ENCODE results near the gene MFN1. TPM values are rescaled to one million over a fixed set of nuclear protein-coding genes. Genes with fewer than 3 reads are reported as not detected.

The MFN1 gene
- polyA plus RNA-seq, 1 donor from 2014 or later: 12.8 TPM

DNA sequence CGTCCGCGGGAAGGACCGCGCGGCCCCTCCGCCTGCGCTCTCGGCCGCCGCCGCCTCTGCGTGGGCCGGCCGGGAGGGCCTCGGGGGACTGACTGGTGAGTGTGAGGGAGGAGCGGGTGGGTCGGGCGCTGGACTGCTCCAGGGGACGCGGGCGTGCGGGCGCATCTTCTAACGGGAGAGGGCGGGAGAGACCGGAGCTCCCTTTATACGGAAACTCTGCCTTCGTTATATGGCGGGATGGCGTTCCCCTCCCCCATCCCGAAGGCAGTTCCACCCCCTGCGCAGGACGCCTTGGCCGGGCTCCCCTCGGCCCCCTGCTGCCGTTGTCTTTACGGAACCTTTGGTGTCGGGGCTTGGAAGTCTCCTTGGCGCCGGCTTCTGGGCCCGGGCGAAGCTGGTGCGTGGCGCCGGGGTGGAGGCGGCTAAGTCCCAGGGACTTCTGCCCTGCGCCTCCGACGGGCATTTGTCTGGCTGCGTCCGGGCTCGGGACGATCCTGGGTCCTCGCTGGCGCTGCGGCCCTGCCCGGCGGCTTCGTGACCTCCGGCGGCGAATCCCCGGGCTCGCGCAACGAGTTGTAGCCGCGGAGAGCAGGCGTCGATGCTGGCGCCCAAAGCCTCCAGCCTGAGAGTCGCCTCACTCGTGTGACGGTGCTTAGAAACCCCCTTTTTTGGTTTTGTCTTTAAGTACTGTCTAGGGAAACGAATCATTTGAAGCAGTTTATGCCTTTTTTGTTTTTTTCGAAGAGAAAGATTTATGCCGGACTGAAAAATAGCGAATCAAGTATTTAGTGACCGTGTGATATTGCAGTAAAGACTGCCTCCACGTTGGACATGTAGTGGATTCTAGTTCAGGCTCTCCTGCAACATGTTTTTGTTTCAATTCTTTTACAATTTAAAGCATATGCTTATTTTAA is 24.1 kb upstream of the MFN1 start:
- Mint-ChIP-seq H3K4me1 (peaks cover 26 to 35% (median 31%) of the 10 kb centered on the region in 3 donors), H3K27me3 (no peaks in the 10 kb centered on the region), H3K9me3 (no peaks in the 10 kb centered on the region), H3K27ac (peak overlapping the region; percentile 90 to 95 (median 95)), H3K4me3 (peak overlapping the region; percentile 84 to 96 (median 94)), H3K36me3 (peaks cover 1% of the 10 kb centered on the region)

DNA sequence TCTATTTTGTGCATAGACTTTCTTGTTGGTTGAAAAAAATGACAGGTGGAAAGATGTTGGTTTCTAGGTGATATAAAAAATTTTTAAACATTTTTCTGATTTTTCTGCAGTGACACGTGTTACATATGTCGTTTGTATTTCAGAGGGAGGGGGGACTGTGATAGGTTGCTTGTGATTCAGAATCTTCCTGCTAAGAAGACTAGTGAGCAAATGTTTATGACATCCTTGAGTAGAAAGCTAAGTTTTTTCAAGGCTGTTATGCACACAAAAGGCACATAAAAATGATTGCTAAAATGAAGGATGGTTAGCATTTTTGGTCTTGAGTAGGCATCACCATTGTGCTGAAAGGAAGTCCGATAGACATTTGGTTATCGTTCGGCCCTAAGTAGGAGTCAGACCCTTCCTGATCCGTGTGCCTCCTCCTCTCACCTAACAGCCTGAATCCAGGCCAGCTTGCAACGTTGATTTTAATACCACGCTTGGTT is 23.2 kb upstream of the MFN1 start:
- no peaks in the 10 kb centered on the region for H3K36me3 Mint-ChIP-seq
- no peaks in the 10 kb centered on the region for H3K9me3 Mint-ChIP-seq
- peaks cover 24 to 35% (median 31%) of the 10 kb centered on the region in 3 donors for H3K4me1 Mint-ChIP-seq

DNA sequence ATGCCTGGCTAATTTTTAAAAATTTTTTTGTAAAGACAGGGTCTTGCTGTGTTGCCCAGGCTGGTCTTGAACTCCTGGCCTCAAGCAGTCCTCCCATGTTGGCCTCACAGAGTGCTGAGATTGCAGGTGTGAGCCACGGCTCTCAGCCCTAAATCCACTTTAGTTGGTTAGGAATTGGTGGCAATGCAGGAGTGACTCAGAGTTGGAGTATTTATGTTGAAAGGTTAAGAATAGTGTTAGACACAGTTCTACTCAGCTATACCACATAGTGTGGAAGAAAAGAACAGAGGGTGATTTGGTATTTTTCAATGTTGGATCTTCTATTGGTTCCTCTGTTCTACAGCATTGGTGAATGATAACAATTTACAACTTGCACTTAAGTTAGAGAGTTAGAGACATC is 17.1 kb upstream of the MFN1 start:
- no peaks in the 10 kb centered on the region for H3K27me3 Mint-ChIP-seq
- peak overlapping the region in 1 of 3 donors; percentile 31 for H3K27ac Mint-ChIP-seq
- H3K4me3 Mint-ChIP-seq: peak overlapping the region in 1 of 4 donors; percentile 60
- H3K4me1 Mint-ChIP-seq: peaks cover 0 to 1% (median 0%) of the 10 kb centered on the region in 3 donors
- no peaks in the 10 kb centered on the region for H3K36me3 Mint-ChIP-seq
- H3K9me3 Mint-ChIP-seq: no peaks in the 10 kb centered on the region

More for the DNA sequence above, 23.2 kb upstream of the MFN1 start:
- Mint-ChIP-seq H3K27me3 (no peaks in the 10 kb centered on the region), H3K27ac (peak overlapping the region; percentile 90 to 95 (median 95)), H3K4me3 (peak overlapping the region; percentile 84 to 96 (median 94))

DNA sequence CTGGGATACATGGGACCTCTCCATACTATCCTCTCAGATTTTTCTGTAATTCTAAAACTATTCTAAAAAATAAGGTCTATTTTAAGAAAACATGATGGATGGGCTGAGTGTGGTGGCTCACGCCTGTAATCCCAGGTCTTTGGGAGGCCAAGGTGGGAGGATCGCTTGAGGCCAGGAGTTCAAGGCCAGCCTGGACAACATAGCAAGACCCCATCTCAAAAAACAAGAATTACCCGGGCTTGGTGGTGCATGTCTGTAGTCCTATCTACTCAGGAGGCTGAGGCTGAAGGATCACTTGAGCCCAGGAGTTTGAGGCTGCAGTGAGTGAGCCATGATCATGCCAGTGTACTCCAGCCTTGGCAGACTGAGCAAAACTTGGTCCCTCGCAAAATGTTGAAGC is 15.3 kb upstream of the MFN1 start:
- Mint-ChIP-seq H3K4me3 (no peak overlapping the region), H3K27me3 (no peaks in the 10 kb centered on the region), H3K27ac (peak overlapping the region in 1 of 3 donors; percentile 23), H3K9me3 (no peaks in the 10 kb centered on the region), H3K4me1 (no peaks in the 10 kb centered on the region), H3K36me3 (no peaks in the 10 kb centered on the region)

DNA sequence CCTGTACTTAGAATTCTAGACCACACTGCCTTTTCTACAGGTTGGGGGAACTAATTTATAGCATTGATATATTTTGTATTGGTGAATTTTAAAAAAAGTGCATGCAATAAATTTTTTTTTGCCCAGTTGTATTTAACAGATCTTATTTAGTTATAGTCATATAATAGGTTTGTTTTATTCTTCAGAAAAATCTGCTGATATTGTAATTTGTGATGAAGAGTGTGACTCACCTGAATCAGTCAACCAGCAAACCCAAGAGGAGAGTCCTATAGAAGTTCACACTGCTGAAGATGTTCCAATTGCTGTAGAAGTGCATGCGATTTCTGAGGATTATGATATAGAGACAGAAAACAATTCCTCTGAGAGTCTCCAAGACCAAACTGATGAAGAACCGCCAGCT is 14.4 kb upstream of the MFN1 start:
- no peaks in the 10 kb centered on the region for H3K4me1 Mint-ChIP-seq
- H3K36me3 Mint-ChIP-seq: no peaks in the 10 kb centered on the region
- no peaks in the 10 kb centered on the region for H3K9me3 Mint-ChIP-seq
- no peak overlapping the region for H3K4me3 Mint-ChIP-seq
- H3K27me3 Mint-ChIP-seq: no peaks in the 10 kb centered on the region
- no peak overlapping the region for H3K27ac Mint-ChIP-seq

DNA sequence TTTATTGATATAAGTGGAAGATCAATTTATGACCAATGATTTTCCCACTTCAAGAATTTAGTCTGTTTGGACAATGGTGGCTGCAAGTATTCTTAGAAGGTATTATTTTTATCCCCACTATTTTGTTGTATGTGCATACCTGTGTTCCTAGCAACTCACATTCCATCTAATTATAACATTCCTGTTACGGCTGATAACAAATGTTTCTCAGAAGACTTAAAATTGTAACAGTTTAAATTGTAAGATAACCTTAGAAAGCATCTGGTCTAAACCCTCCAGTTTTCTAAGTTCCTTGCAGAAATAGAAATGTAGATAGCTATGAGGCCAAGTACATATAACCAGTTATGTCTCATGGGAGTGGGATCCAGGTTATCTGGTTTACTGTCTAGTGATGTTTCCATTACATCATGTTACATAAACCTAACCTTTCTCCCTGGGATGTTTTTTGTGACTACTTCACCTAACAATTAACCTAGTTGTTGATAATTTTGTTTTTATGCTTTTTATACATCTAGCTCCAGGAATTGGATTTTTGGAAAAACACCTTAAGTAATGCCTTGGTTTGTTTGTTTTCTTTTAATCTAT is 11.1 kb upstream of the MFN1 start:
- Mint-ChIP-seq H3K36me3 (no peaks in the 10 kb centered on the region), H3K27me3 (no peaks in the 10 kb centered on the region), H3K9me3 (no peaks in the 10 kb centered on the region), H3K27ac (no peak overlapping the region), H3K4me1 (no peaks in the 10 kb centered on the region), H3K4me3 (no peak overlapping the region)

DNA sequence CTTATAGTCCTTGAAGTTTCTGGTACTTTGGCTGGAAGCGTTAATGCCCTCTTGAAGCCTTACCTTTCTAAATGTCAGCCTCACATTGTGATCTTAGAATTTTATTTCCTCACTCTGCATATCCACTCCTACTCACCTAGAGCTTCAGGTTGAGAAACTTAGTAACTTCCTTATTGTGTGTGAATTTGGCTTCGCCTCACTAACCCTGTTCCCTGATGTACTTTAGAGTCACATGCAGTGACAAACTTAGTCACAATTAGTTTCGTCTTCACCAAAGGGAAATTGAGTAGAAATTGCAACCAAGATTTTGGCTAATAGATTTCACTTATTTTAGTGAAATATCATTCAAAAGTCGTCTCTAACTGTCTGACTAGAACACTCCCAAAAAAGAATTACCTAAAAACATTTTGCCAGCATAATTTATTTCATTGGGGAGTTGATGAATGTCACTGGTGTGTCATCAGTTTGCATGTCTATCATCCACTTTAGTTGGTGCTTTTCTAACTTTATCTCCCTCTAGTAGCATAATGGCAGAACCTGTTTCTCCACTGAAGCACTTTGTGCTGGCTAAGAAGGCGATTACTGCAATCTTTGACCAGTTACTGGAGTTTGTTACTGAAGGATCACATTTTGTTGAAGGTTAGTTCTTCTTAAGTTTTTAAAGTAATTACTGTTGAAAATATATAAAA is 960 bp downstream of the MFN1 start:
- Mint-ChIP-seq H3K9me3 (no peaks in the 10 kb centered on the region), H3K4me1 (peaks cover 11 to 23% (median 15%) of the 10 kb centered on the region in 3 donors), H3K36me3 (no peaks in the 10 kb centered on the region), H3K27me3 (no peaks in the 10 kb centered on the region), H3K4me3 (peak overlapping the region; percentile 92 to 100 (median 98)), H3K27ac (peak overlapping the region; percentile 72 to 98 (median 84))

DNA sequence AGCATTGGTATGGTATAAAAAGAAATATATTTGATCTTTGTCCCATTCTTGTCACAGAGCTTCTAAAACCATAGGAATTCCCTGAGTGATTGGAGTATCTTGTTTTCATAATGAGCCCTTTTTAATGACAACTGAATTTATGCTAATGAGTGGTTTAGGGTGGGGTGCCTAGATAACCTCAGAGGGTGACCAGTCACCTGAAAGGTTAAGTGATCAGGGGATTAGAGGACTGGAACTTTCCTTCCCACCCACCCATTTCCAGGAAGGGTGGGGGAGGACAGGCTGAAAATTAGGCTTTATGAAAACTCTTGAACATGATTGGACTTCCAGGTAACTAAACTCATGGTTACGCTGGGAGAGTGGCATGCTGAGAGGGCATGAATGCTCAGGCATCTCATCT is 8.5 kb downstream of the MFN1 start:
- Mint-ChIP-seq H3K27me3 (no peaks in the 10 kb centered on the region), H3K27ac (peak overlapping the region in 1 of 3 donors; percentile 31), H3K4me1 (peaks cover 14 to 29% (median 19%) of the 10 kb centered on the region in 3 donors), H3K36me3 (peaks cover 2% of the 10 kb centered on the region), H3K9me3 (no peaks in the 10 kb centered on the region), H3K4me3 (no peak overlapping the region)

DNA sequence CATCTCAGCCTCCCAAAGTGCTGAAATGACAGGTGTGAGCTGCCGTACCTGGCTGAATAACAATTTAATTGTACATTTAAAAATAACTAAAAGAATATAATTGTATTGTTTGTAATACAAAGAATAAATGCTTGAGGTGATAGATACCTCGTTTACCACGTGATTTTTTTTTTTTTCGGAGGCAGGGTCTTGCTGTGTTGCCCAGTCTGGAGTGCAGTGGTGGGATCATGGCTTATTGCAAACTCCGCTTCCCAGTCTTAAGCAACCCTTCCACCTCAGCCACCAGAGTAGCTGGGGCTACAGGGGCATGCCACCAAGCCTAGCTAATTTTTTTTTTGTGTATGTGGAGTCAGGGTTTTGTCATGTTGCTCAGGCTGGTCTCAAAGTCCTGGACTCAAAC is 15.8 kb downstream of the MFN1 start:
- peaks cover 2% of the 10 kb centered on the region for H3K36me3 Mint-ChIP-seq
- H3K27me3 Mint-ChIP-seq: no peaks in the 10 kb centered on the region
- peaks cover 0 to 3% (median 0%) of the 10 kb centered on the region in 3 donors for H3K4me1 Mint-ChIP-seq
- no peak overlapping the region for H3K4me3 Mint-ChIP-seq
- no peaks in the 10 kb centered on the region for H3K9me3 Mint-ChIP-seq
- no peak overlapping the region for H3K27ac Mint-ChIP-seq

DNA sequence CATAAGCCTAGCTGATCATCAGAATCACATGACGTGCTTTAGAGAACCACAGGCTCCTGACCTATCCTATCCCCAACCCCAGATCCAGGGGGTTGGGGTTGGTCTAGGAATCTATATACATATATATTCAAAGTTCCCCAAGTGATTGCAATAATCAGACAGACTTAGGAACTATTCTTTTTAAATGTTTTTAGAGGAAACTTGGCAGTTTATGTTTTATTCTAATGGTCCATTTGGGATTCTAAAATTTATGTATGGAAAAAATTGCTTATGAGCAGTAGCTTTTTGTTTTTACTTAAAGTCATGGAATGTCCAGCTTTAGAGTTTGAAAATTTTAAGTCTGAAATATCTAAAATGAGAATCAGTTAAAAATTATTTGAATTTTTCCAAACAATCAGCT is 22.1 kb downstream of the MFN1 start:
- H3K27ac Mint-ChIP-seq: no peak overlapping the region
- H3K36me3 Mint-ChIP-seq: no peaks in the 10 kb centered on the region
- H3K27me3 Mint-ChIP-seq: no peaks in the 10 kb centered on the region
- no peaks in the 10 kb centered on the region for H3K9me3 Mint-ChIP-seq
- no peak overlapping the region for H3K4me3 Mint-ChIP-seq
- no peaks in the 10 kb centered on the region for H3K4me1 Mint-ChIP-seq

DNA sequence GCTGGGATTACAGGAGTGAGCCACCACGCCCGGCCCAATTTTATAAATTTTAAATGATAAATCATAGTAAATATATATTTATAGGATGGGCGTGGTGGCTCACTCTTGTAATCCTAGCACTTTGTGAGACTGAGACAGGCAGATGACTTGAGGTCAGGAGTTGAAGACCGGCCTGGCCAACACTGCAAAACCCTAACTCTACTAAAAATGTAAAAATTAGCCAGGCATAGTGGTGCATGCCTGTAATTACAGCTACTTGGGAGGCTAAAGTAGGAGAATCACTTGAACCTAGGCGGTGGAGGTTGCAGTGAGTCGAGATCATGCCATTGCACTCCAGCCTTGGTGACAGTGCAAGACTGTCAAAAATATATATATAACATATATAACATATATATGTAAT is 26.4 kb downstream of the MFN1 start:
- Mint-ChIP-seq H3K4me1 (no peaks in the 10 kb centered on the region), H3K9me3 (no peaks in the 10 kb centered on the region), H3K27me3 (no peaks in the 10 kb centered on the region), H3K4me3 (no peak overlapping the region), H3K27ac (no peak overlapping the region), H3K36me3 (no peaks in the 10 kb centered on the region)

DNA sequence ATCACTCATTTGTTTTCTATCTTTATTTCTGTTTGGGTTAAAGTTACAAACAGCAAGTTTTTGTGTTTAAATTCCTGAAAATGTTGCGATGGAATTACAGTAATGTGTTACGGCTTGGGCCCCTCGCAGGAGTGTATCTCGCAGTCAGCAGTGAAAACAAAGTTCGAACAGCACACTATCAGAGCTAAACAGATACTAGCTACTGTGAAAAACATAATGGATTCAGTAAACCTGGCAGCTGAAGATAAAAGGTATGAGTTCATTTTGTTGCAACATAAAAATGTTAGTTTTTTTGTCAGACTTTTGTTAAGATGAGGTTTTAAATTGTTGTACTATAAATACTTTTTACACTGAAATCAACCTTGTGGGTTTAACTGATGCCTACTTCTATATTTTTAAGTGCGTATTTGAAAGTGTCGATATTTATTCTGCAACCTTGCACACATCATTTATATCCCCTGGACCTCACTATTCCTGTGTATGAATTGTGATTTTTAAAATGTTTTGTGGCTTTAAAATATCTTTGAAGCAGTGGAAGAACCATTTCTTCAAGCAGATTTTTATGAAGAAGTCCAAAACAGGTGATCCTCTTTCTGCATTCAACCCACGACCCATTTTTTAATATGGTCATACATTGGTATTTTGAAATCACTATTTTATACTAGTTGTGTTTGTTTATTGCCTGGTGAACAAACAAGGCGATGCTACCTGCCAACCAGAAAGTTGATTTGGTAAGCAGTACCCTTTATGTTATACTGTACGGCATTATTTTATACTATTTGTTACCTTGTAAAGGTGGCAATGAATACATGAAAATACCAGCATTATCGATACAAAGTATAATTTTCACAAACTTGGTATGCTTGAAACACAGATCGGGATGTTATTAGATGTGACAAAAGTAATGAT is 27.8 kb downstream of the MFN1 start:
- H3K36me3 Mint-ChIP-seq: no peaks in the 10 kb centered on the region
- no peak overlapping the region for H3K4me3 Mint-ChIP-seq
- no peak overlapping the region for H3K27ac Mint-ChIP-seq
- H3K4me1 Mint-ChIP-seq: no peaks in the 10 kb centered on the region
- no peaks in the 10 kb centered on the region for H3K27me3 Mint-ChIP-seq
- no peaks in the 10 kb centered on the region for H3K9me3 Mint-ChIP-seq

DNA sequence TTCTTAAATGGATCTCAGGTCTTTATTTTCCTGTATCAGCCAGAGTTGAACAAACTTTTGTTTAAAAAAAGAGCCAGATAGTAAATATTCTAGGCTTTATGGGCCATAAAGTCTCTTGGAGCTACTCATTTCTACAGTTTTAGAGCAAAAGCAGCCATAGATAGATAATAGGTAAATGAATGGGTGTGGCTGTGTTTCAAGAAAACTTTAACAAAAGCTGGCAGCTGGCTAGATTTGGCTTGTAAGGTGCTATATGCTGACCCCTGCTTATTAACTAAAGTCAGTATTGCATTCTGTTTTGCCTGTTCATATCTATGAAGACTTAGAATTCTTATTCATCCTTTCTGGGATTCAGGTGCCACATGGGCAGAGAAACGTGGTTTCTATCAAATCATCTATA is 29.0 kb downstream of the MFN1 start:
- peaks cover 2% of the 10 kb centered on the region for H3K36me3 Mint-ChIP-seq
- H3K27me3 Mint-ChIP-seq: no peaks in the 10 kb centered on the region
- H3K4me1 Mint-ChIP-seq: no peaks in the 10 kb centered on the region

DNA sequence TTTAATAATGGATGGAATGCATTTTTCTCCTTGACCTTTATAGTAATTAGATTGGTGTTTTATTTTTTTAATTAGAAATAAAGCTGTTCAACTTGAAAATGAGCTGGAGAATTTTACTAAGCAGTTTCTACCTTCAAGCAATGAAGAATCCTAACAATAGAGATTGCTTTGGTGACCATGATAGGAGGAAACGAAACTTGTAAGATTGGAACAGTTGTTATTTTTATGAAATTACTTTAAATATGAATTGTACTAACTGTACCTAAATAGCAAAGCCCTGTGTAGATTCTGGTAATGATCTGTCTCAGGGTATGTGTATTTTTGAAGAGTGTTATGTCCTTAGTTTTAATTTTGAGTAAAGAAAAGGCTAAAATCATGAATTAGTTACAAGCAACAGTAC is 44.4 kb downstream of the MFN1 start:
- Mint-ChIP-seq H3K36me3 (peaks cover 11% of the 10 kb centered on the region), H3K4me1 (peaks cover 0 to 3% (median 2%) of the 10 kb centered on the region in 3 donors), H3K9me3 (no peaks in the 10 kb centered on the region), H3K4me3 (no peak overlapping the region), H3K27ac (no peak overlapping the region), H3K27me3 (no peaks in the 10 kb centered on the region)

More for the DNA sequence above, 29.0 kb downstream of the MFN1 start:
- no peak overlapping the region for H3K4me3 Mint-ChIP-seq
- no peak overlapping the region for H3K27ac Mint-ChIP-seq
- H3K9me3 Mint-ChIP-seq: no peaks in the 10 kb centered on the region

Measured in IgD-negative memory B cell (primary cell).